ENCODE measurements around the gene CDC34. TPM values are rescaled to one million over a fixed set of nuclear protein-coding genes. Genes with fewer than 3 reads are reported as not detected.

Gene CDC34
- total RNA-seq, 1 experiment from 2014 or later, result 113 TPM

GRCh38 chr19:572743-573518, 41.4 kb downstream of the CDC34 start:
- peak overlapping the region; percentile 97 for H3K27ac ChIP-seq (ENCODE audit: low read depth, low read length, poor library complexity, severe bottlenecking)
- H3K27me3 ChIP-seq (replicated peaks; ENCODE audit: insufficient read depth, low read depth, low read length, poor library complexity), result no peaks in the 10 kb centered on the region
- intact Hi-C loops (cut with micrococcal nuclease; ENCODE audit: unreplicated experiment), result loop anchor here (5.0 kb wide), 1 partner anchor 41 kb away; the partner anchor contains the start of gene CDC34
- DNase-seq (ENCODE audit: low spot score), result peak; percentile 61
- ChIA-PET CTCF (no interaction called here), POLR2A (ENCODE audit: low non-redundant PET) (no interaction called here)
- TF ChIP-seq CTCF (conservative IDR thresholded peaks at IDR 0.05; ENCODE audit: low read depth, low read length) (no peak), EZH2 (IDR thresholded peaks at IDR 0.05; ENCODE audit: borderline replicate concordance, low read depth, low read length, poor library complexity, severe bottlenecking) (no peak)
- peaks cover 17% of the 10 kb centered on the region for H3K4me1 ChIP-seq (ENCODE audit: insufficient read depth, low read length, poor library complexity, severe bottlenecking)
- H3K36me3 ChIP-seq (ENCODE audit: insufficient read depth, low read length, poor library complexity, severe bottlenecking), result peaks cover 4% of the 10 kb centered on the region
- H3K4me3 ChIP-seq (ENCODE audit: low read depth, low read length, poor library complexity, severe bottlenecking), result peak overlapping the region; percentile 99
- no peaks in the 10 kb centered on the region for H3K9me3 ChIP-seq (ENCODE audit: low read depth, low read length, poor library complexity, severe bottlenecking)
- BruUV-seq (replicated peaks), result TSS peak; percentile 62

GRCh38 chr19:573519-573825, 41.9 kb downstream of the CDC34 start:
- no TSS peak for BruUV-seq (replicated peaks)
- H3K27ac ChIP-seq (ENCODE audit: low read depth, low read length, poor library complexity, severe bottlenecking), result peak overlapping the region; percentile 97
- intact Hi-C loops (cut with micrococcal nuclease; ENCODE audit: unreplicated experiment), result loop anchor here (5.0 kb wide), 1 partner anchor 41 kb away; the partner anchor contains the start of gene CDC34

More at GRCh38 chr19:573519-573825, 41.9 kb downstream of the CDC34 start:
- Histone ChIP-seq H3K36me3 (ENCODE audit: insufficient read depth, low read length, poor library complexity, severe bottlenecking) (peaks cover 9% of the 10 kb centered on the region), H3K27me3 (replicated peaks; ENCODE audit: insufficient read depth, low read depth, low read length, poor library complexity) (no peaks in the 10 kb centered on the region), H3K4me1 (ENCODE audit: insufficient read depth, low read length, poor library complexity, severe bottlenecking) (peaks cover 17% of the 10 kb centered on the region), H3K4me3 (ENCODE audit: low read depth, low read length, poor library complexity, severe bottlenecking) (peak overlapping the region; percentile 99), H3K9me3 (ENCODE audit: low read depth, low read length, poor library complexity, severe bottlenecking) (no peaks in the 10 kb centered on the region)
- ChIA-PET CTCF (no interaction called here), POLR2A (ENCODE audit: low non-redundant PET) (no interaction called here)
- TF ChIP-seq EZH2 (IDR thresholded peaks at IDR 0.05; ENCODE audit: borderline replicate concordance, low read depth, low read length, poor library complexity, severe bottlenecking), result no peak
- TF ChIP-seq CTCF (conservative IDR thresholded peaks at IDR 0.05; ENCODE audit: low read depth, low read length), result no peak
- DNase-seq (ENCODE audit: low spot score), result no peak

Data from A673 (cell line).